ENCODE data around the gene TFDP2.
A peak's percentile ranks its signal among the peaks of the same experiment; 100 is the strongest.

The TFDP2 gene

GRCh38 chr3:141963301-141963700 is 186.0 kb downstream of the TFDP2 start:
- no peak for DNase-seq (ENCODE audit: low read depth)

GRCh38 chr3:141960731-141961130 is 188.6 kb downstream of the TFDP2 start:
- DNase-seq (ENCODE audit: low read depth) = peak; percentile 13

- peak; percentile 43 for DNase-seq (ENCODE audit: low read depth)
Observed at GRCh38 chr3:141959589-141960554, 189.5 kb downstream of the TFDP2 start.

GRCh38 chr3:141955175-141955574 is 194.2 kb downstream of the TFDP2 start:
- no peak for DNase-seq (ENCODE audit: low read depth)

- no peak for DNase-seq (ENCODE audit: low read depth)
Observed at GRCh38 chr3:141952611-141953010, 196.7 kb downstream of the TFDP2 start.

GRCh38 chr3:141950572-141951493 is 198.5 kb downstream of the TFDP2 start:
- DNase-seq (ENCODE audit: low read depth) = no peak

GRCh38 chr3:141949972-141950371 is 199.4 kb downstream of the TFDP2 start:
- DNase-seq (ENCODE audit: low read depth) = no peak

- no peak for DNase-seq (ENCODE audit: low read depth)
Observed at GRCh38 chr3:141949399-141949798, 199.9 kb downstream of the TFDP2 start.

- no peak for DNase-seq (ENCODE audit: low read depth)
Observed at GRCh38 chr3:141945726-141946485, 203.4 kb downstream of the TFDP2 start.

GRCh38 chr3:141942006-141942405 is 207.3 kb downstream of the TFDP2 start:
- DNase-seq (ENCODE audit: low read depth) = no peak

GRCh38 chr3:141941093-141941492 is 208.3 kb downstream of the TFDP2 start:
- DNase-seq (ENCODE audit: low read depth) = no peak

- DNase-seq (ENCODE audit: low read depth) = peak; percentile 50
Observed at GRCh38 chr3:141940194-141940776, 209.1 kb downstream of the TFDP2 start.

- no peak for DNase-seq (ENCODE audit: low read depth)
Observed at GRCh38 chr3:141939759-141940158, 209.6 kb downstream of the TFDP2 start.

GRCh38 chr3:141938011-141938500 is 211.3 kb downstream of the TFDP2 start:
- DNase-seq (ENCODE audit: low read depth) = no peak

GRCh38 chr3:141934354-141934753 is 215.0 kb downstream of the TFDP2 start:
- no peak for DNase-seq (ENCODE audit: low read depth)

GRCh38 chr3:141933421-141934300 is 215.7 kb downstream of the TFDP2 start:
- DNase-seq (ENCODE audit: low read depth) = no peak

GRCh38 chr3:141930801-141931200 is 218.5 kb downstream of the TFDP2 start:
- DNase-seq (ENCODE audit: low read depth) = no peak

GRCh38 chr3:141929341-141929995 is 219.9 kb downstream of the TFDP2 start:
- no peak for DNase-seq (ENCODE audit: low read depth)

- DNase-seq (ENCODE audit: low read depth) = no peak
Observed at GRCh38 chr3:141928631-141929270, 220.6 kb downstream of the TFDP2 start.
